ENCODE results near the gene FGF6.
"Not testable (repeated sequence)": the region's sequence is repeated elsewhere in the genome, so short reads cannot be mapped to it uniquely, and the experiment has no call there.

Gene FGF6

DNA sequence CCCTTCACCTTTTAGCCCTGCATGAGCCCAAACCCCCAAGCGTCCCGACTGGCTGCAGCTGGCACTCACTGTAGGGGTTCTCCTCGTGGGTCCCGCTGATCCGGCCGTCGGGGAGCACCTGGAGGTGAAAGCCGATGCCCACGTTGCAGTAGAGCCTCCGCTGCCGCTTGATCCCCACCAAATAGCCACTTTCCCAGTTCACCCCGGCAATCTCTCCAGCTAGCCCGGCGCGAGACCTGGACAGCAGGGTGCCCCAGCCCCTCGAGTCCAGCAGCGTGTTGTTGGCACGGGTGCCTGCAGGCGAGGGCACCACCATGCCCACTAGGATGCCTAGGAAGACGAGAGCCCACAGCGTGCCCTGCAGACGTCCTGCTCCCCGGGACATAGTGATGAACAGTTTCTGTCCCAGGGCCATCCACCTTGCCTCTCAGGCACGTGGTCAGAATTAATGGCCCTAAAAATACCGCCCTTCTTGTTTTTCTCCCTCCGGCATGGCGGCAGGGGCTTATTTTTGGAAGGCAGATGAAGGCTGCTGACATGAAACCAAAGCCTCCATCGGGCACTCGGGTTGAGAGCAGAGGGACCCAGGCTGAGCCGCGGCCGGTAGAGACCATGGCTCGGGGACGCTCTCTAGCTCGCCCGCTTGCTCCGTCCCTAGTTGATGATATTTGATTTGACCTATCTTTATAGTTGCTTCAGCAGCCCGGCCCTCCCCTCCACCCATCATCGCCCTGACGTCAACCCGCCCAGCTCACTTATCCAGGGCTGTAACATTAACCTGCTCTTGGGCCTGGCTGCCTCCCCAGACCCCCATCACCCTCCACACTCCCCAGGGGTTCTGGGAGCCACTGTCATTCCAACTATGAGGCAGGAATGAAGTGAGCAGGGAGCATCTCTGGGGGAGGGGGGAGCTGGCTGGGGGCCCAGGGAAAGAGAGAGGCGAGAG, at the start of gene FGF6:
Gene FGF6 (minus strand): TSS at position 660 of the 946 bp plus-strand sequence. CDS start 245 bp downstream, at position 415.
- no peak for DNase-seq

DNA sequence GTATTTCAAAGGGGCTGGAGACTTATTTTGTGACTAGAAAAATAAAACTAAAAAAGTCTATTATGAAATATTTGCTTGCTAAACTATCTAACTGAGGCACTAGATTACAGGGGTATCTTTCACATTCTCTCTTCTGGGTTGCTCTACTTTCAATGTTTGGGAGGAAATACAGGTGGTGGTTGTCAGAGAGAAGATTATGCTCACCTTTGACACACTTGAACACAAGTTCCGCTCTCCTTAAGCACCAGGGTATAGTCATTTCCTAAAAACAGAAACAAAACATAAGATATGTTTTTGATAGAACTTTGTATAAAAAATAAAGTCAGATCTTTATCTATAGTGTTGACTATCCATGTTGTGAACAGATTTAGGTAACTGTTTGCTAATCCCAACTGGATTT, 45.4 kb upstream of the FGF6 start:
- DNase-seq = no peak

DNA sequence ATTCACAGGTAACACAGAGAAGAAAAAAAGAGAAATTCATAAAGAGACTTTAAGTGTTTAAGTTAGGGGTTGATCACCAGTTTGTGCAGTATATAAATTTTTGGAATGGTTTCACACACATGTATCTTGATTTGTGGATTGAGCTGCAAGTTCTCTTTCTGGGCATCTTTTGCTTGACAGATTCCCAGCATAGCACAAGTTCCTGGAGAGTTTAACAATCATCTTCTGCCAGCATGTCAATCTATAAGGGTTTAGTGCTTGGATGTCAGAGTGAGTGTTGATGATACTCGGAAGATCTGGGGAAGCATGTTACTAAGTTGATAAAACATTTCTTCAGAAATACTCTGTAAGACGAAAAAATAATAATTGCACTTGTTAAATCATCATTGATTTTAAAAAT, 43.9 kb upstream of the FGF6 start:
- no peak for DNase-seq

- DNase-seq = no peak
Observed at GRCh38 chr12:4486980-4487379, 41.4 kb upstream of the FGF6 start.

GRCh38 chr12:4486049-4486699, 40.6 kb upstream of the FGF6 start:
- no peak for DNase-seq

GRCh38 chr12:4483885-4484823, 38.5 kb upstream of the FGF6 start:
- no peak for DNase-seq

DNA sequence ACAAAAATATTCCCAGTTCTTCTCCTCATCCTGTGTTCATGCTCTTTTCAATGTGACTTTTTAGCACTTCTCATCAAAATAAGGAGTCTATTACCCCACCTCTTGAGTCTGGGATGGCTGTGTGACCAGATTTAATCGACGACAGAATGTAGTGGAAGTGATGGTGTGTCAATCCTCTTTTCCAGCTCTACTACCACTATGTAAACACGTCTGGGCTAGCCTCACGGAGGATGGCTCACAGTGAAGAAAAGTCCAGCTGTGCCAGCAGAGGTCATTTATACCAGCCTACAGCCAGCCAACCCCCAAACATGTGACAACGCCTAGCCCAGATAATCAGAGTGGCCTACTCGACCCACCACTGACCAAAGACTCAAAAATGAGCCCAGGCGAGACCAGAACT, 37.3 kb upstream of the FGF6 start:
- no peak for DNase-seq

DNA sequence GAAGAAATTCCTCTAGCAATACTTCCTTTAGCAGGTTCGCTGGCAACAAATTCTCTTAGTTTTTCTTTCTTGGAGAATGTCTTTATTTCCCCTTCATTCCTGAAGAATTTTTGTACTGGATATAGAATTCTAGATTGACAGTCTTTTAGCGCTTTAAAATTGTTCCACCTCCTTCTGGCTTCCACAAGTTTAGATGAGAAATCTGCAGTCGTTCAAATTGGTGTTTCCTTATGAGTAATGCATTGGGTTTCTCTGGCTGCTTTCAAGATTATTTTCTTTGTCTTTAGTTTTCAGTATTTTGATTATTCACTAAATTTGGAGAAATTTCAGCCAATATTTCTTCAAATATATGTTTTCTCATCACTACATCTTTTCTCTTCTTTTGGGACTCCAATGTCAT, 33.3 kb upstream of the FGF6 start:
- DNase-seq = no peak

DNA sequence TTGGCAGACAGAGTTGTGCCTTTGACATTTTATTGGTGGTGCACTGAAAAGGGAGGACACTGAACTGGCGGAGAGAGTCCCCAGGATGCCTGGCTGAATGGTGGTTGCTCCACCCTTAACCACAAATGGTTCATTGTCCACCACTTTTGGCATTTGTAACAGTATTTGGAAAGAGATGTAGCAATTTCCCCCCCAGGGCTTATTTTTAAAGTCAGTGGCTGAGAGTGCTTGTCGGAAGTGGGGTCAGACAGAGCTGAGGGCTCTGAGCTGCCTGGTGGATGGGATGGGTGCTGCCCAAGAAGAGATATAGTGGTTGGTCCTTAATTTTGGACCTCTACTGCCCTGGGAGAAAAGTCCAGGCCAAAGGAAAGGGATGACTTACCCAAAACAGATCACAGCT, 31.5 kb upstream of the FGF6 start:
- no peak for DNase-seq

- no peak for DNase-seq
Observed at GRCh38 chr12:4472046-4472445, 26.4 kb upstream of the FGF6 start.

DNA sequence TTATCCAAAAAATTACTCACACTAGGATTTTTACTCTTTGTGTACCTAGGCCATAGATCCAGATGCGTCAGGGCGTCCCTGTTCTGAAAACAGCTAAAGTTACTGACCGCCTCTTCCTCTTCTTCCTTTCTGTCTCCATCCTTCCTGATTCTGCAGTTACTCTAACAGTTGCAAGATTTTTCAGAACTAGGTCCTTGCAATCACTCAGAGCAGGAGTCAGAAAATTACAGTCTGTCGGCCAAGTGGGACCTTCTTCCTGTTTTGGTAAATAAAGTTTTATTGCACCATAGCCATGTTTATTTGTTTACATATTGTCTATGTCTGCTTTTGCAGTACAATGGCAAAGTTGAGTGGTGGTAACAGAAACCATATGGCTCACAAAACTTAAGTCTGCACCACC, 25.6 kb upstream of the FGF6 start:
- no peak for DNase-seq

DNA sequence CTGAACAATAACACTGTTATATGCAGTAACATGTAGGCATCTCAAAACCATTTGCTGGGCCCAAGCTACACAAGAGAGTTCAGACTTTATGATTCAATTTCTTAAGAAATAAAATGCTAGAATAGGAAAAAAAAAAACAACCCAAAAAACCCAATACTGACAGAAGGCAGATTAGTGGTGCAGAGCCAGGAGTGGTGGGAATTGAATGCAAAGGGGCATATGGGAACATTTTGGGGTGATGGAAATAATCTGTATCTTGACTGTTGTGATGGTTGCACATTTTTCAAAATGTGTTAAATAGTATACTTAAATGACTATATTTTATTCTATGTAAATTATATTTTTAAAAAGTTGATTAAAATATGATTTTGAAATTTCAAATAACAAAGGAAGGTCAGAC, 23.4 kb upstream of the FGF6 start:
- no peak for DNase-seq

- DNase-seq = no peak
Observed at GRCh38 chr12:4460761-4461160, 15.1 kb upstream of the FGF6 start.

DNA sequence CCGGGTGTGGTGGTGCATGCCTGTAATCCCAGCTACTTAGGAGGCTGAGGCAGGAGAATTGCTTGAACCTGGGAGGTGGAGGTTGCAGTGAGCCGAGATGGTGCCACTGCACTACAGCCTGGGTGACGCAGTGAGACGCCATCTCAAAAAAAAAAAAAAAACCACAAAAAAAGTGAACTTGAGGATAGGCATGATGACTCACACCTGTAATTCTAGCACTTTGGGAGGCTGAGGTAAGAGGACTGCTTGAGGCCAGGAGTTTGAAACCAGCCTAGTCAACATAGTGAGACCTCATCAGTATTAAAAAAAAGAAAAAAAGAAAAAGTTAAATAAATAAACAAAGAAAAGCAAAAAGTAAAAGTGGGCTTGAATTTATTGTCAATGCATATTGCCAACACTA, 10.2 kb upstream of the FGF6 start:
- not testable (repeated sequence) for DNase-seq

DNA sequence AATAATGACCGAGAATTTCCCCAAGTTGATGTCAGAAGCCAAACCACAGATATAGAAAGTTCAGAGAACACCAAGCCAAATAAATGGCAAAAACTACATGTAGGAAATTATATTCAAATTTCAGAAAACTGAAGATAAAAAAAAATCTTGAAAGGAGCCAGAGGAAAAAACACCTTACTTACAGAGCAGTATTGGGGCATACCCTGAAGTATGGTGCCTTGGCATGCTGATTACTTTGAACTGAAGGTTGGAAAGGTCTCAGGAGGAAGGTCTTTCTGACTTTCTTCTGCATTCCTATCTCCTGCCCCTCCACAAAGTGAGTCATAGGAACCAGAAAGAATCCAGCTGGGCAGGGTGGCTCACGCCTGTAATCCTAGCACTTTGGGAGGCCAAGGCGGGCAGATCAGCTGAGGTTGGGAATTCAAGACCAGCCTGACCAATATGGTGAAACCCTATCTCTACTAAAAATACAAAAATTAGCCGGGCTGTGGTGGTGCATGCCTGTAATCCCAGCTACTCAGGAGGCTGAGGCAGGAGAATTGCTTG, 8.8 kb upstream of the FGF6 start:
- DNase-seq = no peak

DNA sequence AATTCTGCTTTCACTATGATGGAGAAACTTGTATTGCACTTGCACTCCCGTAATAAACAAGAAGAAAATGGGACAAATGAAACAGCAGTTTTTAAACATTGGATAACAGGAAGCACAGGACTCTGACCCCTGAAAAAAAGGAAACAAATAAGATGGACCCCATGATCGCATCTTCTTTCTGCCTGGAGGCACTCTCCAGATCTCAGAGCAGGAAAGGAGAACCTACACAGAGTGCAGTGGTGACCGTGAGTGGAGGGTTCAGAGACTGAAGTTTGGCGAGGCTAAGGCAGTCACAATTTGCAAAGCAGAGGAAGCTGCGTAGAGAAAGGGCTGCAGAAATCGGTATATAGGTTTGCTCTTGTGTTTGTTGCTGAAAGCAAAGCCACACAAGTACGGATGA, 6.1 kb upstream of the FGF6 start:
- DNase-seq = no peak

DNA sequence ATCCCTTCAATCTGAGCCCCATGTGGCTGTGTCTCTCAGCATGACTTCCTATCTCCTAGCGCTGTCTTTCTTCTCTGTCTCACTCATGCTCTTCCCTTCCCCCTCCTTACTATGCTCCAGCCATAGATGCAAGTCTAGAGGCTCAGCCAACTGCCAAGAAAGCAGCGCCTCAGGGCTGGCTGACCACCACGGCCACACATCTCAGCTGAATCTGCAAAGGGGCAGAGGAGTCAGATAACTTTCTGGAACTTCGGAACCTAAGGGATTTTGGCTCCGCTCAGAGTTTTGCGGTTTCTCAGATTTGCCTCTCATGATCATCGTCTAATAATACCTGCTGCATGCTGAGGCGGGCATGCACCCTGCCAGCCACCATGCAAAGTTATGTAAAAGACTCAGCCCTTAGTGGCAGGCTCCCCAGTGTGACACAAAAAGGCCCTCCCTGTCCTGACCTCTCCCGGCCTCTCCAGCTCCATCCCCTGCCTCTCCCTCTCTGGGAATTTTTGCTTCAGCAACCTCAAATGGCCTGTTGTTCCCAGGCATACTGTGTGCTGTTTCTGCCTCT, 5.0 kb upstream of the FGF6 start:
- DNase-seq = no peak

DNA sequence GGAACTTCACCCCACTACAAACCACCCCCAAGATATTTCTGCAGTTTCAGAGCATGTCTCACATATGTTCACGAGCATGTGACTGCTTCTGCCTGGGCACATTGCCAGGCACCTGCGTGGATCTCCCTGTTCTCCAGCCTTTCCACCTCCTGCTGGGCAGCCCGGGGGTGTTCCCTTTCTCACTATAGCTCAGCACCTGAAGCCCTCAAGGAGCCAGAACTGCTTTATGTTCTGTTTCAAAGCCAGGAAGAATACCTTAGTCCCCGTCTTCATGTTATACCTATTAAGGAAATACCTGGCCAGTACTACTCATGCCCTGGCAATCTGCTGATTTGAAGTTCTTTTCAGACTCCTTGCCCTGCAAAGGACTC, 4.2 kb upstream of the FGF6 start:
- no peak for DNase-seq

DNA sequence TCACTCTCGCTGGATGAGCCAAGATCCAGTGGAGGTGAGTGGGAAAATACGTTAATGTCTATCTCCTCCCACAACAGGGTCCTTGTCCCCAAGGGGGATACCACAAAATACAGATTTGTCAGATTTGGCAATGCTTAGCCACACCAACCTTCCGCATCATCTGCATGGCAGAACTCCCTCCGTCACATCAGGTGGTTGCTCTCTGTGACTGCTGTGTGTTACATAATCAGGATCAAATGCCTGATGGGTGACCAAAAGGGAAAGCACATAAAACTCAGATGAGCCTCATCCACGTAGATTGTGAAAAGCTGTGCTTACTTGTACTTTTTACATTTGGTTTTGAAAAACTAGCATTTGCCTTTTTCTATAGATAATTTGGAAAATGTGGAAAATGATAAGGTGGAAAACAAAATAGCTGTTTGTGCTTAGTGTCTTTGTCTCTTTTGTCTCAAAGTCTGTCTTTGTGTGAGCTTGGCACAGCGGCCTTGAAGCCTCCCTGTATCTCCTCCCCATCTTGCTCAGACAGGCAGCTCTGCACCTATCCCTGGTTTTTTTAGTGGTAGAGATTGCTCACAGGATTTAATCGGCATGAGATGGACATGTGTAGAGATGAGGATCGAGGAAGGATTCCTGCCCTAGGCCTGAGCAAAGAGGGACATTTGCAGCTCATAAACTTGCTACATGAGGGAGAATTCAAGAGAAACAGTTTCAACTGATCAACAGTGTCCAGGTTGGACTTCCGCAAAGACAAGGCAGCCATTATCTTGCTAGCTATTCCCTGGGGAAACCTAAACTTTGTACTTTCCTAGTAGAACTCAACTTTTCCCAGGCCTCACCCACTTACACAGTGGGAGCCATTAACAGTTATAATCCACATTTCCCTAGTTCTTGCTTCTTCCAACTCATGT, 3.6 kb upstream of the FGF6 start:
- DNase-seq = no peak

DNA sequence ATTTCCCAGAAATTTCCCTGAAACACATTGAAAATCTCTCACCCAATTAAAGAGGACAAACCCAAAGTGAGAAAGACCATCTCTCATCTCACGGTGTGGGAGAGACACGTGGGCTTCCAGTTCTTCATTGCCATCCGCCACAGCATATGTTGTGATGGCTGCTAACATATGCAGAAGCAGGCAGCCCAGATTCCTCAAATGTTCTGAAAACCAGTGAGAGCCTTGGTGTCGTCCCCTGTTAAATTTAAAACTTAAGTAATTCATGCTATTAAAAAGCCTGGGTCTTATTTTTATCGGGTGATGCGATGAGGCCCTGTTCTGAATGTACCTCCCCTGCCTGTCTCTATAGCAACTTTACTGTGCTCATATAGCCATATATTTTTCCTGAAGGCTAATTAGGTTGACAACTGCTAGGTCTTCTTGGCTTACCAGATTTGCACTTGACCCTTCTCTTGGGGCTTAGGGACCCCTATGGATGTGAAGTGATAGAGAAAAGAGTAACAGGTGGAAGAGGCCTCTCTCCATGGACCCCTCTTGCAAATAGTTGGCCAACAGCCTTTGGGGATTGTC, 2.8 kb upstream of the FGF6 start:
- no peak for DNase-seq

GRCh38 chr12:4447151-4447550, 1.5 kb upstream of the FGF6 start:
- no peak for DNase-seq
